ENCODE results near the gene DNASE2B.

The DNASE2B gene

GRCh38 chr1:84360316-84360715 is 38.0 kb upstream of the DNASE2B start:
- Histone ChIP-seq H3K36me3 (ENCODE audit: insufficient read depth, low read length) (no peaks in the 10 kb centered on the region), H4K20me1 (ENCODE audit: insufficient read depth, low read length) (no peaks in the 10 kb centered on the region), H2AFZ (ENCODE audit: low read length) (no peak overlapping the region), H3K9ac (ENCODE audit: low read length) (no peak overlapping the region), H3K27ac (ENCODE audit: low read depth, low read length, poor library complexity, severe bottlenecking) (no peak overlapping the region), H3K4me2 (ENCODE audit: low read length) (no peak overlapping the region), H3K9me2 (ENCODE audit: low read depth, low read length) (no peaks in the 10 kb centered on the region), H3K4me3 (ENCODE audit: low read depth, low read length, poor library complexity, severe bottlenecking) (no peak overlapping the region), H3K79me2 (ENCODE audit: insufficient read depth, low read length) (no peaks in the 10 kb centered on the region), H3K9me3 (ENCODE audit: low read length) (no peaks in the 10 kb centered on the region), H3K27me3 (ENCODE audit: insufficient read depth, low read length) (no peaks in the 10 kb centered on the region), H3K4me1 (ENCODE audit: insufficient read depth, low read length, severe bottlenecking) (peaks cover 2% of the 10 kb centered on the region), H3F3A (ENCODE audit: insufficient read depth, low read length) (no peaks in the 10 kb centered on the region)
- TF ChIP-seq EZH2 (IDR thresholded peaks at IDR 0.05; ENCODE audit: borderline replicate concordance, low read length) = no peak

GRCh38 chr1:84361796-84362195 is 36.5 kb upstream of the DNASE2B start:
- H3K4me3 ChIP-seq (ENCODE audit: low read depth, low read length, poor library complexity, severe bottlenecking) = no peak overlapping the region
- no peak overlapping the region for H3K4me2 ChIP-seq (ENCODE audit: low read length)
- H4K20me1 ChIP-seq (ENCODE audit: insufficient read depth, low read length) = no peaks in the 10 kb centered on the region
- H3K9me3 ChIP-seq (ENCODE audit: low read length) = no peaks in the 10 kb centered on the region
- no peak overlapping the region for H3K27ac ChIP-seq (ENCODE audit: low read depth, low read length, poor library complexity, severe bottlenecking)
- H3K9me2 ChIP-seq (ENCODE audit: low read depth, low read length) = no peaks in the 10 kb centered on the region
- no peaks in the 10 kb centered on the region for H3K79me2 ChIP-seq (ENCODE audit: insufficient read depth, low read length)
- no peak overlapping the region for H3K9ac ChIP-seq (ENCODE audit: low read length)
- H3K36me3 ChIP-seq (ENCODE audit: insufficient read depth, low read length) = no peaks in the 10 kb centered on the region
- no peaks in the 10 kb centered on the region for H3F3A ChIP-seq (ENCODE audit: insufficient read depth, low read length)
- peaks cover 12% of the 10 kb centered on the region for H3K4me1 ChIP-seq (ENCODE audit: insufficient read depth, low read length, severe bottlenecking)
- TF ChIP-seq, protein P1, sequence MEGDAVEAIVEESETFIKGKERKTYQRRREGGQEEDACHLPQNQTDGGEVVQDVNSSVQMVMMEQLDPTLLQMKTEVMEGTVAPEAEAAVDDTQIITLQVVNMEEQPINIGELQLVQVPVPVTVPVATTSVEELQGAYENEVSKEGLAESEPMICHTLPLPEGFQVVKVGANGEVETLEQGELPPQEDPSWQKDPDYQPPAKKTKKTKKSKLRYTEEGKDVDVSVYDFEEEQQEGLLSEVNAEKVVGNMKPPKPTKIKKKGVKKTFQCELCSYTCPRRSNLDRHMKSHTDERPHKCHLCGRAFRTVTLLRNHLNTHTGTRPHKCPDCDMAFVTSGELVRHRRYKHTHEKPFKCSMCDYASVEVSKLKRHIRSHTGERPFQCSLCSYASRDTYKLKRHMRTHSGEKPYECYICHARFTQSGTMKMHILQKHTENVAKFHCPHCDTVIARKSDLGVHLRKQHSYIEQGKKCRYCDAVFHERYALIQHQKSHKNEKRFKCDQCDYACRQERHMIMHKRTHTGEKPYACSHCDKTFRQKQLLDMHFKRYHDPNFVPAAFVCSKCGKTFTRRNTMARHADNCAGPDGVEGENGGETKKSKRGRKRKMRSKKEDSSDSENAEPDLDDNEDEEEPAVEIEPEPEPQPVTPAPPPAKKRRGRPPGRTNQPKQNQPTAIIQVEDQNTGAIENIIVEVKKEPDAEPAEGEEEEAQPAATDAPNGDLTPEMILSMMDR (IDR thresholded peaks at IDR 0.05; ENCODE audit: low read length) = no peak
- TF ChIP-seq EZH2 (IDR thresholded peaks at IDR 0.05; ENCODE audit: borderline replicate concordance, low read length) = no peak
- H3K27me3 ChIP-seq (ENCODE audit: insufficient read depth, low read length) = no peaks in the 10 kb centered on the region
- H2AFZ ChIP-seq (ENCODE audit: low read length) = no peak overlapping the region

- H3K4me3 ChIP-seq (ENCODE audit: low read depth, low read length, poor library complexity, severe bottlenecking) = no peak overlapping the region
- TF ChIP-seq EZH2 (IDR thresholded peaks at IDR 0.05; ENCODE audit: borderline replicate concordance, low read length) = no peak
- TF ChIP-seq, protein P1 (IDR thresholded peaks at IDR 0.05; ENCODE audit: low read length) = no peak
Measured at GRCh38 chr1:84363019-84363418, 35.3 kb upstream of the DNASE2B start.

GRCh38 chr1:84363622-84364021 is 34.7 kb upstream of the DNASE2B start:
- H2AFZ ChIP-seq (ENCODE audit: low read length) = no peak overlapping the region
- no peak overlapping the region for H3K4me2 ChIP-seq (ENCODE audit: low read length)
- H4K20me1 ChIP-seq (ENCODE audit: insufficient read depth, low read length) = no peaks in the 10 kb centered on the region
- peaks cover 12% of the 10 kb centered on the region for H3K4me1 ChIP-seq (ENCODE audit: insufficient read depth, low read length, severe bottlenecking)
- no peak overlapping the region for H3K27ac ChIP-seq (ENCODE audit: low read depth, low read length, poor library complexity, severe bottlenecking)
- no peak overlapping the region for H3K4me3 ChIP-seq (ENCODE audit: low read depth, low read length, poor library complexity, severe bottlenecking)
- TF ChIP-seq EZH2 (IDR thresholded peaks at IDR 0.05; ENCODE audit: borderline replicate concordance, low read length) = no peak
- TF ChIP-seq, protein P1 (IDR thresholded peaks at IDR 0.05; ENCODE audit: low read length) = no peak
- no peaks in the 10 kb centered on the region for H3F3A ChIP-seq (ENCODE audit: insufficient read depth, low read length)
- no peaks in the 10 kb centered on the region for H3K9me3 ChIP-seq (ENCODE audit: low read length)
- no peaks in the 10 kb centered on the region for H3K36me3 ChIP-seq (ENCODE audit: insufficient read depth, low read length)
- no peaks in the 10 kb centered on the region for H3K27me3 ChIP-seq (ENCODE audit: insufficient read depth, low read length)
- H3K9ac ChIP-seq (ENCODE audit: low read length) = no peak overlapping the region
- H3K9me2 ChIP-seq (ENCODE audit: low read depth, low read length) = no peaks in the 10 kb centered on the region
- H3K79me2 ChIP-seq (ENCODE audit: insufficient read depth, low read length) = no peaks in the 10 kb centered on the region

More at GRCh38 chr1:84363019-84363418, 35.3 kb upstream of the DNASE2B start:
- Histone ChIP-seq H3K9me2 (ENCODE audit: low read depth, low read length) (no peaks in the 10 kb centered on the region), H2AFZ (ENCODE audit: low read length) (no peak overlapping the region), H3K9me3 (ENCODE audit: low read length) (no peaks in the 10 kb centered on the region), H4K20me1 (ENCODE audit: insufficient read depth, low read length) (no peaks in the 10 kb centered on the region), H3K27me3 (ENCODE audit: insufficient read depth, low read length) (no peaks in the 10 kb centered on the region), H3K36me3 (ENCODE audit: insufficient read depth, low read length) (no peaks in the 10 kb centered on the region), H3K9ac (ENCODE audit: low read length) (no peak overlapping the region), H3K79me2 (ENCODE audit: insufficient read depth, low read length) (no peaks in the 10 kb centered on the region), H3K27ac (ENCODE audit: low read depth, low read length, poor library complexity, severe bottlenecking) (no peak overlapping the region), H3K4me1 (ENCODE audit: insufficient read depth, low read length, severe bottlenecking) (peaks cover 12% of the 10 kb centered on the region), H3K4me2 (ENCODE audit: low read length) (no peak overlapping the region), H3F3A (ENCODE audit: insufficient read depth, low read length) (no peaks in the 10 kb centered on the region)

Data from OCI-LY1 (cell line).